GM10847 (cell line): ENCODE data around the gene RREB1.

Source experiments
- POLR2A ChIP-seq: IDR thresholded peaks from 2 replicates; pipeline ENCODE4 v1.6.1; 2011; ENCODE audit not compliant: insufficient read length; ENCODE audit errors: extremely low read depth

Gene RREB1

GRCh38 chr6:7175462-7175861 is 67.7 kb downstream of the RREB1 start:
- TF ChIP-seq POLR2A: no peak

DNA sequence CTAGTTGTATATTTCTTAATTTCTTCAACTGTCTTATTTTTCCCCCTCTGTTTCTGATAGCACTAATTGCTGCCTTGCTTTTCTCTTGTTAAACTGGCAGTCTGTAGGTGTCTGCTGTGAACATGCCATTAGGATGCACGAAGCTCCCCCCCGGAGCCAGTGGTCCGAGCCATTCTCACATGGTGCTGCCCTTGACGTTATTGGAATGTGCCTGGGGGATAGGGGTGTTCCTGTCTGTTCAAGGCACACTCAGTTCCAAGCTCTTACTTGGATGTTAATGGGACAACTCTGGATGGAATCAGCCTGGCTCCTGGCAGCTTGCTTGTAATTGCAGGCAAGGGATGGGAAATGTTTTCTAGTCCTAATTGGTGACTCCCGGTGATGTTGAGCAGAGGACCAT is 68.4 kb downstream of the RREB1 start:
- TF ChIP-seq POLR2A: no peak

- TF ChIP-seq POLR2A: no peak
Observed at GRCh38 chr6:7178280-7178679, 70.5 kb downstream of the RREB1 start.

- no peak for TF ChIP-seq POLR2A
Observed at GRCh38 chr6:7180751-7181150, 73.0 kb downstream of the RREB1 start.

GRCh38 chr6:7183707-7184106 is 75.9 kb downstream of the RREB1 start:
- TF ChIP-seq POLR2A: no peak

GRCh38 chr6:7184502-7184901 is 76.7 kb downstream of the RREB1 start:
- no peak for TF ChIP-seq POLR2A

DNA sequence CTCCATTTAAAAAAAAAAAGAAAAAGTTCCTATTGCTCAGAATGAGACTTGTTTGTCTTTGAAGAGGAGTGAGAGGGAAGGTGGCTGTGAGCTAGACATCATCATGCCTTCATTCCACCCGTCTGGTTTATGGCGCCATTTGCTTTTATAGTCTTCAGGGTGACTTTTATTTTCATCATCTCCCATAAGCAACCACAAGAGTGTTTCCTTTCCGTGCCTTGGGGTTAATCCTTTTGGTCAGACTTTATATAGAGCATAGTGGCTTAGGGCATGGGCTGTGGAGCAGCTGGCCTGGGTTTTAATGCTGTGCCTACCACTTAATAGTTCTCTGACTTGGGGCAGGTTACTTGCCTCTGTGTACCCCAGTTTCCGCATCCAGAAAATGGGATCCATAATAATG is 77.8 kb downstream of the RREB1 start:
- no peak for TF ChIP-seq POLR2A

DNA sequence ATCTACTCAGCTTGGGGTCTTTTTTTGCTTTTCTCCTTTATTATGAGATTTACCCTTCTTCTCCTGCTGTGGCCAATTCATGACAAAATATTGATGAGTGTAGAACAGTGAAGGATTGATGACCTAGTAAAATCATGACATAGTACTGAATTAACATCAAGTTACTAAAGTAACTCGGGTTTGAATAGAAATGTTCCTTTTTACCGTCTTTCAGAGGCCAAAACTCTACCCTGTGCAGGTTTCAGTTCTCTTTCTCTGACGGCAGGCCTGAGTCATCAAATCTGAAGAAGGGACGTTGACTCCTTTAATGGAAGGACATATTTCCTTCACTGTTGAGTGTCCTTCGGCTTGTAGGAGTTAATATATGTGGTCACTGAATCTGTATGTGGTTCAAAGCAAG is 80.7 kb downstream of the RREB1 start:
- TF ChIP-seq POLR2A: no peak

DNA sequence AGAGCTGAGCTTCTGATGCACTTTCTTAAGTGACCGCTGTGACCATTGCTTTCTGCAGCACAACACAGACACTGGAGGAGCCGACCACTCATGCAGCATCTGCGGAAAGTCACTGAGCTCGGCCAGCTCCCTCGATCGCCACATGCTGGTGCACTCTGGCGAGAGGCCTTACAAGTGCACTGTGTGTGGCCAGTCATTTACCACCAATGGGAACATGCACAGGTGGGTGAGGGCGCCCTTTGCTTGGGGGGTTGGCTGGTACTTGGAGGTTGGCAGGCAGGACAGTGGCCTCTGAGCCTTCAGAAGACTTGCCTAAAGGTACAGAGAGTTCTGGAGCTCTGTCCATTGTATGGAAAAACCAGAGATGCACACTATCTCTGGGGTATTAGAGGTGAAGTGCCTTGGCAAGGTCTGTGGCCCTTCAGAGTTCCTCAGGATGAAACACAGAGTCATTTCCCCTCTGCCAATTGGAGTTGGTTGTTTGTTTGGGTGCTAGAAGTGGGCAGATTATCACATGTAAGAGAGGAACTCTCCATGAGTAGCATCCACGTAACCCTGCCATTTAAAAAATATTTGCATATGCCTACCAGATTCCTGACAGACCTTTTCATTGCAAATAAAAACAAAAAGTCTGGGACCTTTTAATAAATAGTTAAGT is 81.5 kb downstream of the RREB1 start:
- TF ChIP-seq POLR2A: no peak

DNA sequence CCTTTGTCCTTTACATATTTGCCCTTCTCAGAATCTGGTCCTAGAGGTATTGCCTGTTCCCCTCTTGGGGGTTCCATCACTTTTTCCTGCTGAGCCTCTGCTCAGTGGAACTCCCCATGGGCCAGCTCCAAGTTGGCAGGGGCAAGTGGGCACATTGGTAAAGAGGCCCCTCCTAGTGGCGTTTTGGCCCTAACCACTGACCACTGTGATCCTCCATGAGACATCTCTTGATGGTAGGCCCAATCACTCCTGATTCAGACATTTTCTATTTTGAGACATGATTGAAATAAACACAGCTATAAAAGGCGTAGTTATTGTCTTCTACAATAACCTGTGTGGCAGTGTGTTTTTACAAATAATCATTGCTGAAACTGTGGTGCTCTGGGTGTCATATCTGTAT is 83.0 kb downstream of the RREB1 start:
- TF ChIP-seq POLR2A: no peak

DNA sequence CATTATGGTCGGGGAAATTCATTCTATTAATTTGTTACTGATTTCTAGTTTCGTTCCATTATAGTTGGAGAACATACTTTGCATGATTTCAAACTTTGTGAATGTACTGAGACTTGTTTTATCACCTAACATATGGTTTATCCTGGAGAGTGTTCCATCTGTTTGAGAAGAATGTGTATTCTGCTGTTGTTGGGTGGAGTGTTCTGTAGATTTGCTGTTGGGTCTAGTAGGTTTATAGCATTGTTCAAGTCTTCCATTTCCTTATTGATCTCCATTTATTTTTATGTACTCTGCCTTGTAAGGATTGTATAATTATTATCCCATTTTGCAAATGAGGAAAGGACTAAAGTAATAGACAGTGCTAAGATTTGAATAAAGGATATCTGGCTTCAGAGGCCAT is 85.4 kb downstream of the RREB1 start:
- no peak for TF ChIP-seq POLR2A

GRCh38 chr6:7194657-7195056 is 86.9 kb downstream of the RREB1 start:
- TF ChIP-seq POLR2A: no peak

DNA sequence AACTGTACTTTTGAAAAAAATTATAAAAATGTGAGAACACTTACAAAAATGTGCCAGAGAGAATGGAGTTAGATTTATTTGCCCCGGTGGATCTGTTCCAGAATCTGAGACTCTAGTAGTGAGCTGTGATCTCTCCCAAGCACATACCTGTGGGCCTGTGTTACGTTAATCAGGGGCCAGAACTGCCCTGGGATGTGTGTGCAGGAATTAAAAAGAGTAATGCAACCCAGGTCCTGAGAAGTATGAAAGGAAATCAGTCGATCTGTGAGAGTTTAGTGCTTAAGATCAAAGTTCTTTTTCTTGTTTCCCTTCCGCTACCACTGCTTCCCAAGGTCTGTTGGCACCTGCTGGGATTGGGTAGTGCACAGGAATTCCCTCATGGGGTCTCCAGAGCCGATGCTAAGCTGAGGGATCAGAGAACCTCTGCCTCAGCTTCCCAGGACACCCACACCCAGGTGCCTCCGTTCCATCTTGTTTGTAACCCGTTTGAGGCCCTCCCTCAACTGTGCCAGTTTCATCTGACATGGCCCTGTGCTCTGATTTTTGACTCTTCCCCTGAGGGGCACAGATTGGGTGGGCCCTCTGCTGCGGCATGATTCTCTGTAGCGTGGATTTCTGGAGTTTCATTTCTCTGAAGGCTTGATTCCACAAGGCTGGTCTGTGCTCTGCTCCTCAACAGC is 87.7 kb downstream of the RREB1 start:
- TF ChIP-seq POLR2A: no peak

DNA sequence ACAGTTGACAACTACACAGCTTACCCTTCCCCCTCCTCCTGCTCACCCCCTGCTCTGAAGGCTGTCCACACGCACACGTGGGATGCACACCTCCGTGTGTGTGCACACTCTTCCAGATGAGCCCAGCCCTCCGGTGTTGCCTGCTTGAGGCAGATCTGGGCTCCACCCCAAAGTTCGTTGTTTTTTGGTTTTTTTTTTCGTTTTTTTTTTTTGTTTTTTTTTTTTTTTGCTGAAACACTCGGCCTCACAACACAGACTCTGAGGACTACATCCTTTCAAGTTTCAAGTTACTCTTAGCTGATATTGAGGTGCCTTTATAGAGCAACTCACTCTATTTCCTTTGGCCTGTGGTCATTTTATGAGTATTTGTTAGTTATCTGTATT is 88.2 kb downstream of the RREB1 start:
- TF ChIP-seq POLR2A: no peak

GRCh38 chr6:7196685-7197283 is 89.0 kb downstream of the RREB1 start:
- TF ChIP-seq POLR2A: no peak

- TF ChIP-seq POLR2A: no peak
Observed at GRCh38 chr6:7197747-7198146, 90.0 kb downstream of the RREB1 start.
